GM18499 (cell line): ENCODE results near the gene DDR1.

Experiments
- ATAC-seq: cut with Tn5 transposase; IDR thresholded peaks from one replicate; pipeline ENCODE4 v1.9.1; 2021; ENCODE audit warnings: moderate number of reproducible peaks; ENCODE audit not compliant: insufficient read depth, unreplicated experiment

DDR1 gene

GRCh38 chr6:30879684-30880427, 4.5 kb upstream of the DDR1 start:
- ATAC-seq, result no peak

GRCh38 chr6:30880698-30881252, 3.5 kb upstream of the DDR1 start:
- ATAC-seq, result no peak

GRCh38 chr6:30881392-30882203, 2.7 kb upstream of the DDR1 start:
- no peak for ATAC-seq

- ATAC-seq, result no peak
These were observed 2.0 kb upstream of the DDR1 start for GRCh38 chr6:30882204-30882758.

GRCh38 chr6:30882759-30883684, 1.3 kb upstream of the DDR1 start:
- no peak for ATAC-seq

GRCh38 chr6:30884521-30885480, 482 bp downstream of the DDR1 start:
- ATAC-seq, result no peak

GRCh38 chr6:30885481-30885998, 1.2 kb downstream of the DDR1 start:
- no peak for ATAC-seq

GRCh38 chr6:30885999-30886896, 1.9 kb downstream of the DDR1 start:
- no peak for ATAC-seq

GRCh38 chr6:30886897-30887255, 2.6 kb downstream of the DDR1 start:
- ATAC-seq, result no peak

GRCh38 chr6:30887901-30888815, 3.8 kb downstream of the DDR1 start:
- ATAC-seq, result no peak

- ATAC-seq, result no peak
These were observed 4.6 kb downstream of the DDR1 start for GRCh38 chr6:30888816-30889495.

GRCh38 chr6:30889496-30889885, 5.2 kb downstream of the DDR1 start:
- ATAC-seq, result no peak

- no peak for ATAC-seq
These were observed 5.8 kb downstream of the DDR1 start for GRCh38 chr6:30889921-30890645.

GRCh38 chr6:30890646-30891449, 6.5 kb downstream of the DDR1 start:
- ATAC-seq, result no peak

- ATAC-seq, result no peak
These were observed 7.1 kb downstream of the DDR1 start for GRCh38 chr6:30891450-30891723.
